T-helper 1 cell (primary cell): Measurements from ENCODE around the gene SCN5A.

ENCODE experiments used
- DNase-seq, 5 donors: peaks; one replicate each; pipeline ENCODE4 v3.0.0-alpha.2; 2012 to 2020

The SCN5A gene

DNA sequence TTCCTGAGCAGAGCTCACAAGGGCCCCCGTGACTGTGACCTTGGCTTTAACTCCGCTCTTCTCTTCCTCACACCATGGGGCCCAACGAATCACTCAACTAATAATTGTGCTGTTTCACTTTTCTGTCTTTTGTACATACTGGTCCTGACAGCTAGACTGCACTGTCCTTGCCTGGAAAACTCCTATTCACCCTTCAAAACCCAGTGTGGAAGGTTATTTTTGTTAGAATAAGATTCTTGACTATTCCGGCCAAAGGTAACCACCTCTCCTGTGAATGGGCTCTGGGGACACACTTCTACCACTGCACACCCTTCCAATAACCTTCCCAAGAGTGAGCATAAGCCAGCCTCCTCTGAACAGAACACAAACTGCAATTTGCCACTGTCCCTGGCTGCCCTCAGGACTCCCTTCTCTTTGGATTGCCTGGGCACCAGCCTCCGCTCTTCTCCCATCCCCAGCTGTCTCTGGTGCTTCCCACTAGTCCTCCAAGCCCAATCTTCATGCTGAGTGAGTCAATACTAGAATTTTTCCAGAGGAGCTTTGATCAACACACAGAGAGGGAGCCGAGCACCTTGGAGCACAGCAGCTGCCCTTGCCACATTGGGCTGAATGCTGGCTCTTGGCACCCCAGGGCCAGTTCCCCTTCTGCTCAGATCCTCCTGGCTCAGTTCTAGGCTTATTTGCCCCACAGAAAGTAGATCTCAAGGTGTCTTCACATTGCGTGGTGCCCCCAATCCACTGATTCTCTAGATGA lies 2.1 kb downstream of the SCN5A start:
- no peak for DNase-seq

DNA sequence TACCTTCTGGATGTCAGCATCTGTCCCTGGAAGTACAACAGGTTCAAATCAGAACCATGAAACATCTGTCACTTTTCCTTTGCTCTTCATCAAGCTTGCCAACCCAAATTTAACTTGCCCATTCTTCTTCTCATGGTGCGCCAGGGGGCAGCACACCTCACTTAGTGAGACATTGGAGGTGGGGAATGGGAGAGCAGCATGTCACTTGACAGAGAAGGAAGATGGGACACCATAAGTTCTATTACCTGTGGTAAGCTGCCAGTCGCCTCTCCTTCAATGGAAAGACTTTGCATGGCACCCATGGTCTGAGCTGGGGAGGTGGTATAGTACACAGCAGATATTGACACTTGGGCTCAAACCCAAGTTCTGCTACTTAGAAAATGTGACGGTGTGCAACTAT lies 2.9 kb downstream of the SCN5A start:
- peak in 1 of 5 donors; percentile 19 for DNase-seq

GRCh38 chr3:38646062-38646461 lies 3.4 kb downstream of the SCN5A start:
- no peak for DNase-seq

DNA sequence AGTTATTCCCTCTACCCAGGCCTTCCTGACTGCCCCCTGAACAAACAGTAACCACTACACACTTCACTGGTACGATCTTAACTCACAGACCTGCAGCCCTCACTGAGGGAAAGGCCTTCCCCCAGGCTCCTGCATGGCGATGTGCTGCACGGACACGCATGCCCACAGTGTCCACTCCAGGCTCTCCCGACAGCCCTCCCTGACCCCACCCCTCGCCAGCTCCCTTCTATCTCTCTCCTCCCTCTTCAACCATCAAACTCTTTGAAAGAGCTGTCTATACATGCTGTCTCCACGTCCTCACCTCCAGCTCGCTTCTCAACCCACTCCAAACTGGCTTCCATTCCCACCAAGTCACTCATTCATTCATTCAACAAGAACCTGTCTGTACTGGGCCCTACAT lies 3.9 kb downstream of the SCN5A start:
- no peak for DNase-seq

DNA sequence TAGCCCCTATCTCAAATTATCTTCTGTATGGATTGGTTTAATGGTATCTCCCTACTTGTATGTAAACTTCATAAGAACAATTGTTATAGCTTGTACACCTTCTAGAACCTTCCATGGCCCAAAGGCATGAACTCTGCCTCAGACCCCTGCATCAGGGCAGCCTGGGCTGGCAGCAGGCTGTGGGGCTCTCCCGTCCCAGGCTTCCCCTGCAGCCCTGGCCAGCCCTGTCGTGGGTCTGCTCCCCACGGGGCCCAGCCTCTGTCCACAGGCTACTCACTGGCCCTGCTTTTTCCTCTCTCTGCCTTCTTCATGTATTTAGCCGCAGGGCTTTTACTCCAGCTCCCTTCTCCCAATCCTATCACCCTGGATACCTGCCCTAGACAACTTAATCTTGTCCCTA lies 4.4 kb downstream of the SCN5A start:
- no peak for DNase-seq

DNA sequence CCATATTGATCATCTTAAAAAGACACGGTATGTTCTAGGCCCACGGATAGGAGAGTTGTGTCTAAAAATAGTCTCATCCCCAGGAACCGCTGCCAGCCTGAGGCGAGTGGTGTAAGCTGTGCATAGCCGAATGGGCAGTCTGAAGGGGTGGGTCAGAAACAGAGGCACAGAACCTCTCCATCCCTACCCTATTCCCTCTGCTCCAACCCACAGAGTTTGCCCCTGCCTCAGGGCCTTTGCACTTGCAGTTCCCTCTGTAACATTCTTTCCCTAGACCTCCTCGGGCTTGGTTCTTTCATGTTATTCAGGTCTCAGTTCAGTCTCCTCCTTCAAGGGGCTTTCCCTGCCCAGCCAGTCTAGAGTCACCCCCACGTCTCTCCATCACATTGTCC lies 4.8 kb downstream of the SCN5A start:
- no peak for DNase-seq

DNA sequence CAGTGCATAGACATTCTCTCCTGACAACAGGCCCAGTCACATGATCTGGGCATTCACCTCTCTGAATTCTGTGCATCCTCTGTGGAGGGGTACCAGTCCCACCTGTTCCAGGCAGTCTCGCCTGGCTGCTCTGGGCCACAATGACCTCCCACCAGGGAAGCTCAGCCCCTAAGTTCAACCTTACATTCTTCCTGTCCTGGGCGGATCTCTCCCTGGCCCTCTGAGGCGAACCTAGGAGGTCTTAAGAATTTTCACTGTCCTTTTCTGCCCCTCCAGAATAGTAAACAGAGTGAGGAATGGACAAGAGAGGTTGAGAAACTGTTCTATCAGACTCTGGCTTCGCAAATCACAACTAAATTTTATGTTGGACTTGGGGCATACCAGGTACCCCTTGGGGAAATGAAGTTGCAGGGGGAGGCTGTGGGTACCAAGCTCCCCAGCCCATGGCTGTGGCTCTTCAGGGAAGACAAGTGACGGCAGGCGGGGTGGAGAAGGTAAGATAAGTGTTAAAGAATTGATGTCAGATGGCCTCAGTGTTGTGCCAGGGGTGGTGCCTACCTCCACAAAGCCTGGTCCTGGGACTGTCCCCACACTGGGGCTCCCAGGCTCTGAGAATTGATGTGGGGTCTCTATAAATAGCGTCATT lies 5.3 kb downstream of the SCN5A start:
- no peak for DNase-seq

- no peak for DNase-seq
Measured at GRCh38 chr3:38643592-38643991, 5.9 kb downstream of the SCN5A start.

DNA sequence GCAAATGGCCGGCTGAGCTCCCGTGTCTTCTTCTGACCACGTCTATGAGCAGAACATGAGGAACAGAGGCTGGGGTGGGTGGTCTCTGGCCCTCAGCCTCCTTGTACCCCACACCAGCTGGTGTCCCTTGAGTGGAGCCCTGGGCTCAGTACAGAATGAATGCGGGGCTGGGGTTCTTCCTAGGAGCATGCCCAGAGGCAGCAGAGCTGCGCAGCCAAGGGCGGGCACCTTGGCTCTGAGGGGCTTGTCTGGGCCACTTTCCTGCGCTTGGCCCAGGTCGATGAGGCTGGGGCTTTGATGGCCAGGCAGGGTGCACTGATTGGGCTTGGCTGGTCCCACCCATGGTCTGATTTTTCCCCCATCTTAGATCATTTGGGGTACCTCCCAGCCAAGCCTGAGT lies 6.4 kb downstream of the SCN5A start:
- DNase-seq: no peak

GRCh38 chr3:38641461-38642110 lies 7.9 kb downstream of the SCN5A start:
- no peak for DNase-seq

DNA sequence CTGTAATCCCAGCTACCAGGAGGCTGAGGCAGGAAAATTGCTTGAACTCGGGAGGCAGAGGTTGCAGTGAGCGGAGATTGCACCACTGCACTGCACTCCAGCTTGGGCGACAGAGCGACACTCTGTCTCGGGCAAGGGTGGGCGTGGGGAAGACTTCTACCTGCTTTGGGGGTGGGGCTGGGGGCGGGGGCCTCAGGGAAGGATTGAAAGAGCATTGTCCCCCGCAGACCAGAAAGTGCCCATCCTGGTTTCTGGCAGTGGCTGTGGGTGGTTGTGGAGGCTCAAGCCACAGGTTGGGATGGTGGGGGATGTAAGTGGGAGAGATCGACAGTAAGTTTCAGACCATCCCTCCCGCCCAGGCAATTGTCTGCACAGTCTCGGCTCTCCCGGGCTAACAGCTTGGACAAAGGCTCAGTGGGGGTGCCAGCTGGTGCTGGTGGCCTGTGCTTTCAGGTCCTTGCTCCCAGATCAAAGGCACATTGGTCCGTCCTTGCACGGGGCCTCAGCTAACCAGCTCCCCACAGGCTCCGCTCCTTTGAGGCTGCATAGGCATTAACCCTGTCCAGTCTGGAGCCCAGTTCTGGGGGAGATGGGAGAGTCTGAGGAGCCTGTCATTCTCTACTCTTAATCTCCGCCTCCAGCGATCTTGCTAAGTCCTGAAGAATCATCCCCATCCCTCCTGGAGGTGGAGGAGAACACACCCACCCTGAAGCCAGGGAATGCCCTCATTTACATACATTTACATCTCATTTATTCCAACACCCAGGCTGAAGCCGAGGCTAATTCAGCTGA lies 8.6 kb downstream of the SCN5A start:
- DNase-seq: no peak

DNA sequence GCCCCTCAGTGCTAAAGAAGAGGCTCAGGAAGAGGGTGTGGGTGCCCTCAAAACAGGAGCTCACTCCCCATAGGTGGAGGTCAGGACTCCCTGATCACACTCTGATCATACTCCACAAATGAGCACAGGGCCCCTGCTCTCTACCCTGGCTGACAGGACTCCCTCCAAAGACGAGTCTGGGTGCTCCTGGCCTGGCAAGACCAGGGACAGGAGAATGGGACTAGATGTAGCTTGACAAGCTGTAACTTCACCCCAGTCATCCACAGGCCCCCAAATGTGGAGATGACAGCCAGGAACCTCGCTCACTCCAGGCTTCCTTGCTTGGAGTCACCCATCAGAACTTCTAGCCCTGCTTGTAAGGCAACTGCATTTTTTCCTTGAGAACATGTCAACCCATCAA lies 11.1 kb downstream of the SCN5A start:
- no peak for DNase-seq

DNA sequence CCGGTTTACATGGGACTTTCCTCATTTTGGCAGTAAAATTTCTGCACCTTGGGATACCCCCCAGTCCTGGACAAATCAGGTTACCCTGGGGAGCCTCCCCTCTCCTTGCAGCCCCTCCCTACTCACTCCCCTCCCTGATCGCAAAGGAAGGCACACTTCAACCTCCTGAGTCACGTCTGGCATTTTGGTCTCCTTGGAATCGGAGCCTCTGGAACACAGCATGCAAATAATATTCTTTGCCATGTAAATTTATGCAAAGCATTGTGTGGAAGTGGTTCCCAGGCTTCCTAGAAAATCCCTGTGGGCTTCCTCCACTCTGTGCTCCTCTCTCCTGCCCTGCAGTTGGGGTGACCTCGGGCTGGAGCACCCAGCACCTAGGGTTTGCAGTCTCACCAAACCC lies 11.6 kb downstream of the SCN5A start:
- no peak for DNase-seq

DNA sequence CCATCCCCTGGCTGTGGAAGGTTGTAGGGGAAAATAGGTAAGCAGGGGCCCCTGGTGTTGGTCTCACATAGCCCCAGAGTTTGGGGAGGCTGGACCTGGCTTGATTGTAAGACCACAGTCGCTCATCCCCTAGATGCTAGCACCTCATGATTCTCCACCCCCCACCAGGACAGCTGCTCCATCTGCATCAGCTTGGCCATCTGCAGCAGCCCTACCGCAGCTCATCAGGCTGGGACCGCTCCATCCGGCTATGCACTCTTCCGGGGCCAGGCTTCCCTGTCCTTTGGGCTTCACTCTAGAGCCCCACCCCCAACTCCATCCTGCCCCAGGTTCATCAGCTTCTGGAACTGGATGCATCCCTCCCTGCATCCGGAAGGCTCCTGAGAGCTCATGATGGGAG lies 12.6 kb downstream of the SCN5A start:
- DNase-seq: no peak

GRCh38 chr3:38636464-38636863 lies 13.0 kb downstream of the SCN5A start:
- DNase-seq: no peak

- no peak for DNase-seq
Measured at GRCh38 chr3:38634111-38634510, 15.4 kb downstream of the SCN5A start.

GRCh38 chr3:38632989-38633388 lies 16.5 kb downstream of the SCN5A start:
- no peak for DNase-seq

GRCh38 chr3:38630606-38631005 lies 18.9 kb downstream of the SCN5A start:
- no peak for DNase-seq

GRCh38 chr3:38630070-38630469 lies 19.4 kb downstream of the SCN5A start:
- no peak for DNase-seq

DNA sequence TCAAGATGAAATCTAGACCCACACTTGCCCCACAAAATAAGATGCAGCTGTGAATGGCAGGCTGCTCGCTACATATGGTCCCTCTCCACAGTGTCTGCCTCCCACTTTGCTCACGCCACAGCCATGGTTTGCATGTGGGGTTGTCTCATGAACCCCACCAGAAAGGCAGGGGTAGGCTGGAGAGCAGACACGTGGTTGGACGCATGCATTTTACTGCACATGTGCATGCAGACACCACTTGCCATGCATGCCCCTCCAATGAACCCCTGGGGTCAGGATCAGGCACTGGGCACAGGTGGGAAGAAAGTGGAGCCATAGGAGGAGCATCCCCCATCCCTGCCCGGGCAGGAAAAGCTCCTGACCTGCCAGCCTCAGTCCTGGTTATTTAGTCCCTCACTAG lies 20.7 kb downstream of the SCN5A start:
- no peak for DNase-seq

DNA sequence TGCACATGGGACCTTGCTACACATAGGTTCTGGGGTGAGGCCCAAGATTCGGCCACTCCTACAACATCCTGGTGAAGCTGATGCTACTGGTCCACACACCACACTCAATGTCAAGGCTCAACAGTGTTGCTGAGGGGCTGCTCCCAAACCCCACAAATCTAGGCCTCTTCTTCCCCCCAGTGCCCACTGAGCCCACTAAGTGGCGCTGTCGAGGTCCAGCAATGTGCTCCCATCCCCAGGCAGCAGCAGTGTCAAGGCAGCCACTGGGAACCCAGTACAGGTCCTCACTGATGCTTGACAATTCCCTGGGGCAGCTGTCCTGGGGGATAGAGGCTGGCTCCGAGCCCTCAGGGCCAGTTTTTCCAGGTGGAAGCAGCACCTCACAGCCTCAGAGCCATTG lies 21.5 kb downstream of the SCN5A start:
- no peak for DNase-seq

DNA sequence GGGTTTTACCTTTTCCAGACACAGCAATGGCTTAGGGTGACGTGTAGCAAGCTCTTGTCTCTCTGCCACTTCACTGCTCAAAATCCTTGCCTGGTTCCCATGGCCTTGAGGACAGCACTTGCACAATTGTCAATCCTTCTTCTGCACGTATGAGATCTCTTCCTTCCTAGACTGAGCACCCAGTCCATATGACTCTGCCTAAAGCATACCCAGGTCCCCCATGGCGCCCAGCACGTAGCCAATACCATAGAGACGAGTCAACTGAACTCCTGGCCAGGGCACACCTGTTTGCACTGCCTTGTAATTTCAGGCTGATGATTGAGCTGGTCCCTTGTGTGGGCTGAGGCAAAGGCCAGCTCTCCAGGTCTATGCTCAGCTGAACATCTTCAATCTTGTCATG lies 23.3 kb downstream of the SCN5A start:
- DNase-seq: no peak

- DNase-seq: no peak
Measured at GRCh38 chr3:38623539-38623938, 25.9 kb downstream of the SCN5A start.
